ENCODE measurements around the gene FOLR2.

DNA sequence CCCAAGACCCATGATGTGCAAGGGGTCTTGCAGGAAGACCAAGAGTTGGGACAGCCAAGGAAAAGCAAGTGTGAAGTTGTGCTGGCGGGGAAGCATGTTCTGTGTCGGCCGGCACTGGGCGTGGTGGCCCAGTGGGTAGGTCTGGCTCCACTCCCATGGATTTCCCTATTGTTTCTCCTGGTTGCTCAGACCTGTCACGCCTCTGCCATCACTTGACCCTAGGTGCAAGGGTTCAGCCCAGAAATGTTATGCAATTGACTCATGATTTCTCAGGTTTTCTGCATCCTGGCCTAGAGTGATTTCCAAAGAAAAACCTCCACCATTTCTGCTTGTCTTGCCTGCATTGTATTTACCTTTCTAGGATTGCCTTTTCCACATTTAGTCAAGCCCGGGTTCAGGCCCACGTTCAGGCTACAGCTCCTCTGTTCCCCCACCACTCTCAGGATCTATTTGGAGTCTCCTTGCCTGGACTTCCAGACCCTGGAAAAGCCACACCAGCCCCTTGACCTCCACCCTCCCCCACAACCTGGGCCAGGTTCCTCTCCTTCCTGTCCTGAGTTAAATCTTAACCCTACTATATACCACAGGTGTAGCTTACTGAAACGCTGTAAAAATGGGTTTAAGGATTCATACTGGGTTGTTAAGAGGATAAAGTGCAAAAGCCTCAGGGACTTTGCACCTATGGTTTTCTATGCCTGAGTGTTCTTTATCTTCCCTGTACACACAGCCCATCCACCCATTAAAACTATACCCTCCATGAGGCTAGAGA, 42.1 kb upstream of the FOLR2 start:
- TF ChIP-seq, protein P1, sequence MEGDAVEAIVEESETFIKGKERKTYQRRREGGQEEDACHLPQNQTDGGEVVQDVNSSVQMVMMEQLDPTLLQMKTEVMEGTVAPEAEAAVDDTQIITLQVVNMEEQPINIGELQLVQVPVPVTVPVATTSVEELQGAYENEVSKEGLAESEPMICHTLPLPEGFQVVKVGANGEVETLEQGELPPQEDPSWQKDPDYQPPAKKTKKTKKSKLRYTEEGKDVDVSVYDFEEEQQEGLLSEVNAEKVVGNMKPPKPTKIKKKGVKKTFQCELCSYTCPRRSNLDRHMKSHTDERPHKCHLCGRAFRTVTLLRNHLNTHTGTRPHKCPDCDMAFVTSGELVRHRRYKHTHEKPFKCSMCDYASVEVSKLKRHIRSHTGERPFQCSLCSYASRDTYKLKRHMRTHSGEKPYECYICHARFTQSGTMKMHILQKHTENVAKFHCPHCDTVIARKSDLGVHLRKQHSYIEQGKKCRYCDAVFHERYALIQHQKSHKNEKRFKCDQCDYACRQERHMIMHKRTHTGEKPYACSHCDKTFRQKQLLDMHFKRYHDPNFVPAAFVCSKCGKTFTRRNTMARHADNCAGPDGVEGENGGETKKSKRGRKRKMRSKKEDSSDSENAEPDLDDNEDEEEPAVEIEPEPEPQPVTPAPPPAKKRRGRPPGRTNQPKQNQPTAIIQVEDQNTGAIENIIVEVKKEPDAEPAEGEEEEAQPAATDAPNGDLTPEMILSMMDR (IDR thresholded peaks at IDR 0.05), result no peak
- TF ChIP-seq SIN3A (IDR thresholded peaks at IDR 0.05; ENCODE audit: borderline replicate concordance, insufficient read depth, low read depth, low read length), result no peak
- no peak for TF ChIP-seq POLR2AphosphoS5 (IDR thresholded peaks at IDR 0.05; ENCODE audit: low read depth, low read length)
- TF ChIP-seq, protein P2, sequence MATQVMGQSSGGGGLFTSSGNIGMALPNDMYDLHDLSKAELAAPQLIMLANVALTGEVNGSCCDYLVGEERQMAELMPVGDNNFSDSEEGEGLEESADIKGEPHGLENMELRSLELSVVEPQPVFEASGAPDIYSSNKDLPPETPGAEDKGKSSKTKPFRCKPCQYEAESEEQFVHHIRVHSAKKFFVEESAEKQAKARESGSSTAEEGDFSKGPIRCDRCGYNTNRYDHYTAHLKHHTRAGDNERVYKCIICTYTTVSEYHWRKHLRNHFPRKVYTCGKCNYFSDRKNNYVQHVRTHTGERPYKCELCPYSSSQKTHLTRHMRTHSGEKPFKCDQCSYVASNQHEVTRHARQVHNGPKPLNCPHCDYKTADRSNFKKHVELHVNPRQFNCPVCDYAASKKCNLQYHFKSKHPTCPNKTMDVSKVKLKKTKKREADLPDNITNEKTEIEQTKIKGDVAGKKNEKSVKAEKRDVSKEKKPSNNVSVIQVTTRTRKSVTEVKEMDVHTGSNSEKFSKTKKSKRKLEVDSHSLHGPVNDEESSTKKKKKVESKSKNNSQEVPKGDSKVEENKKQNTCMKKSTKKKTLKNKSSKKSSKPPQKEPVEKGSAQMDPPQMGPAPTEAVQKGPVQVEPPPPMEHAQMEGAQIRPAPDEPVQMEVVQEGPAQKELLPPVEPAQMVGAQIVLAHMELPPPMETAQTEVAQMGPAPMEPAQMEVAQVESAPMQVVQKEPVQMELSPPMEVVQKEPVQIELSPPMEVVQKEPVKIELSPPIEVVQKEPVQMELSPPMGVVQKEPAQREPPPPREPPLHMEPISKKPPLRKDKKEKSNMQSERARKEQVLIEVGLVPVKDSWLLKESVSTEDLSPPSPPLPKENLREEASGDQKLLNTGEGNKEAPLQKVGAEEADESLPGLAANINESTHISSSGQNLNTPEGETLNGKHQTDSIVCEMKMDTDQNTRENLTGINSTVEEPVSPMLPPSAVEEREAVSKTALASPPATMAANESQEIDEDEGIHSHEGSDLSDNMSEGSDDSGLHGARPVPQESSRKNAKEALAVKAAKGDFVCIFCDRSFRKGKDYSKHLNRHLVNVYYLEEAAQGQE (IDR thresholded peaks at IDR 0.05; ENCODE audit: insufficient read depth in 1 of 2, low read depth in 2 of 2, low read length in 1 of 2), result no peak

Data from Panc1 (cell line).